Neural progenitor cell (in vitro differentiated cells): ENCODE data around the gene EDN1. TPM values are rescaled to one million over a fixed set of nuclear protein-coding genes. Genes with fewer than 3 reads are reported as not detected.
A peak's percentile ranks its signal among the peaks of the same experiment; 100 is the strongest.

ENCODE experiments used
- DNase-seq: peaks from one replicate; pipeline ENCODE4 v3.0.0-alpha.2; 2016; ENCODE audit warnings: low spot score
- H2AFZ ChIP-seq: fragments of 200-600 bp; sonication (generic); replicated peaks from 2 replicates; pipeline ENCODE4 v1.6.1; 2016; ENCODE audit warnings: antibody characterized with exemption
- H3F3A ChIP-seq: fragments of 200-600 bp; sonication (generic); 2 replicates; pipeline ENCODE4 v1.6.1; 2016; ENCODE audit warnings: antibody characterized with exemption, low read depth
- H3K27ac ChIP-seq: fragments of 200-600 bp; sonication (generic); 2 replicates; pipeline ENCODE4 v1.5.1; 2016; ENCODE audit warnings: mild to moderate bottlenecking
- H3K27me3 ChIP-seq: fragments of 200-600 bp; sonication (generic); 2 replicates; pipeline ENCODE4 v1.6.1; 2016; ENCODE audit warnings: mild to moderate bottlenecking, moderate library complexity
- H3K36me3 ChIP-seq: fragments of 200-600 bp; sonication (generic); 2 replicates; pipeline ENCODE4 v1.5.1; 2016
- H3K4me1 ChIP-seq: fragments of 200-600 bp; sonication (generic); 2 replicates; pipeline ENCODE4 v1.6.1; 2016; ENCODE audit warnings: mixed run types
- H3K4me2 ChIP-seq: fragments of 200-600 bp; sonication (generic); 2 replicates; pipeline ENCODE4 v1.6.1; 2016
- H3K4me3 ChIP-seq: fragments of 200-600 bp; sonication (generic); 2 replicates; pipeline ENCODE4 v1.5.1; 2016
- H3K79me2 ChIP-seq: fragments of 200-600 bp; sonication (generic); 2 replicates; pipeline ENCODE4 v1.6.1; 2016; ENCODE audit warnings: low read depth
- H3K9ac ChIP-seq: fragments of 200-600 bp; sonication (generic); 2 replicates; pipeline ENCODE4 v1.6.1; 2016
- H3K9me3 ChIP-seq: fragments of 200-600 bp; sonication (generic); 2 replicates; pipeline ENCODE4 v1.5.1; 2016; ENCODE audit warnings: low read depth
- H4K20me1 ChIP-seq: fragments of 200-600 bp; sonication (generic); 2 replicates; pipeline ENCODE4 v1.6.1; 2016; ENCODE audit warnings: low read depth
- H3K27ac Mint-ChIP-seq: 3 replicates; pipeline ENCODE4 v1.8.0; 2021; ENCODE audit warnings: mixed read lengths
- H3K27me3 Mint-ChIP-seq: 2 replicates; pipeline ENCODE4 v1.8.0; 2022; ENCODE audit warnings: low read depth, mild to moderate bottlenecking, inconsistent platforms, moderate library complexity, mixed read lengths; ENCODE audit not compliant: insufficient read depth
- H3K36me3 Mint-ChIP-seq: 3 replicates; pipeline ENCODE4 v1.8.0; 2021; ENCODE audit warnings: mixed read lengths
- H3K4me1 Mint-ChIP-seq: 3 replicates; pipeline ENCODE4 v1.8.0; 2021; ENCODE audit warnings: mixed read lengths
- H3K4me3 Mint-ChIP-seq: 3 replicates; pipeline ENCODE4 v1.8.0; 2021; ENCODE audit warnings: mild to moderate bottlenecking, moderate library complexity, mixed read lengths
- H3K9me3 Mint-ChIP-seq: 3 replicates; pipeline ENCODE4 v1.8.0; 2020; ENCODE audit warnings: mixed read lengths
- EZH2 ChIP-seq: fragments of 200-600 bp; sonication (generic); IDR thresholded peaks from 2 replicates; pipeline ENCODE4 v1.6.1; 2017; ENCODE audit warnings: antibody characterized with exemption, mild to moderate bottlenecking, moderate library complexity
- EZH2phosphoT487 ChIP-seq: fragments of 200-600 bp; sonication (generic); IDR thresholded peaks from 2 replicates; pipeline ENCODE4 v1.6.1; 2017; ENCODE audit warnings: antibody characterized with exemption
- total RNA-seq: library from RNA; depleted of rRNA; stranded (reverse); fragments of >200 nt; gene quantifications from 2 replicates; pipeline ENCODE4 v1.2.3, GENCODE V29; 2015; ENCODE audit warnings: low replicate concordance
- TF ChIP-seq, protein P1 (sequence below): fragments of 200-600 bp; sonication (generic); IDR thresholded peaks from 2 replicates; pipeline ENCODE4 v1.5.1; 2017; ENCODE audit warnings: antibody characterized with exemption, mild to moderate bottlenecking

The EDN1 gene
- total RNA-seq, 1 donor from 2014 or later, result 2.9 TPM

DNA sequence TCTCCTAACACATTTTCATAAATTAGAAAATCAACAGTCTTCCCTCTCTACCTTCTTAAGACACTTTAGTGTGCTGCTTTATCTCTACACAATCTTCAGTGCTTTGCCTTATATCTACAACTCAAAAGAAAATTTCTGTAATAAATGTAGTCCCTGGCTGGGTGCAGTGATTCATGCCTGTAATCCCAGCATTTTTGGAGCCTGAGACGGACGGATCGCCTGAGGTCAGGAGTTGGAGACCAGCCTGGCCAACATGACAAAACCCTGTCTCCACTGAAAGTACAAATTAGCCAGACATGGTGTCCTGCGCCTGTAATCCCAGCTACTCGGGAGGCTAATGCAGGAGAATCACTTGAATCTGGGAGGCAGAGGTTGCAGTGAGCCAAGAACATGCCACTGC lies 9.7 kb upstream of the EDN1 start:
- H4K20me1 ChIP-seq, result no peaks in the 10 kb centered on the region
- H3K4me3 ChIP-seq, result no peak overlapping the region
- H3K4me3 Mint-ChIP-seq, result no peak overlapping the region
- H3K4me2 ChIP-seq, result no peak overlapping the region
- DNase-seq, result no peak
- no peaks in the 10 kb centered on the region for H3K36me3 Mint-ChIP-seq
- no peak overlapping the region for H3K27ac Mint-ChIP-seq
- H3K9me3 ChIP-seq, result no peaks in the 10 kb centered on the region
- H3K9me3 Mint-ChIP-seq, result peaks cover 3% of the 10 kb centered on the region
- no peak overlapping the region for H2AFZ ChIP-seq
- no peak overlapping the region for H3K9ac ChIP-seq
- H3F3A ChIP-seq, result no peaks in the 10 kb centered on the region
- H3K4me1 ChIP-seq, result peaks cover 6% of the 10 kb centered on the region
- H3K27ac ChIP-seq, result no peak overlapping the region
- no peaks in the 10 kb centered on the region for H3K27me3 Mint-ChIP-seq
- H3K27me3 ChIP-seq, result no peaks in the 10 kb centered on the region
- H3K36me3 ChIP-seq, result no peaks in the 10 kb centered on the region
- H3K4me1 Mint-ChIP-seq, result peaks cover 13% of the 10 kb centered on the region
- TF ChIP-seq, protein P1, sequence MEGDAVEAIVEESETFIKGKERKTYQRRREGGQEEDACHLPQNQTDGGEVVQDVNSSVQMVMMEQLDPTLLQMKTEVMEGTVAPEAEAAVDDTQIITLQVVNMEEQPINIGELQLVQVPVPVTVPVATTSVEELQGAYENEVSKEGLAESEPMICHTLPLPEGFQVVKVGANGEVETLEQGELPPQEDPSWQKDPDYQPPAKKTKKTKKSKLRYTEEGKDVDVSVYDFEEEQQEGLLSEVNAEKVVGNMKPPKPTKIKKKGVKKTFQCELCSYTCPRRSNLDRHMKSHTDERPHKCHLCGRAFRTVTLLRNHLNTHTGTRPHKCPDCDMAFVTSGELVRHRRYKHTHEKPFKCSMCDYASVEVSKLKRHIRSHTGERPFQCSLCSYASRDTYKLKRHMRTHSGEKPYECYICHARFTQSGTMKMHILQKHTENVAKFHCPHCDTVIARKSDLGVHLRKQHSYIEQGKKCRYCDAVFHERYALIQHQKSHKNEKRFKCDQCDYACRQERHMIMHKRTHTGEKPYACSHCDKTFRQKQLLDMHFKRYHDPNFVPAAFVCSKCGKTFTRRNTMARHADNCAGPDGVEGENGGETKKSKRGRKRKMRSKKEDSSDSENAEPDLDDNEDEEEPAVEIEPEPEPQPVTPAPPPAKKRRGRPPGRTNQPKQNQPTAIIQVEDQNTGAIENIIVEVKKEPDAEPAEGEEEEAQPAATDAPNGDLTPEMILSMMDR, result no peak
- TF ChIP-seq EZH2phosphoT487 (no peak), EZH2 (no peak)
- no peaks in the 10 kb centered on the region for H3K79me2 ChIP-seq

DNA sequence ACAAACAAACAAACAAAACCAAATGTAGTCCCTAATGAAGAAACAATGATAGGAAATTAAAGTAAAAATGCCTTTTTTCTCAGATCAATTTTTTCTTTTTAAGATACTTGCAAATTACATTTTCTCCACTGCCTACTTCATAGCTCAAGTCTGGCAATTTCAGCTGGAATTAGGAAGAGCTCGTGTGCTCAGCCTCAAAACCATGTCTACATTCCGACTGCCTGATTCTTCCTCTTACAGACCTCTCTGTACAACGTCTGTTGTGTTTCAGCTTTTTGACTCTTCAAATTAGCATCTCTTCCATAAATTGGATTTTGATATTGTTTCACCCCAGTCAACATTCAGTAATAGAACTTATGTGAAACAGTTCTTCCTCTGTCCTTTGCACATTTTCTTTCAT lies 9.3 kb upstream of the EDN1 start:
- Mint-ChIP-seq H3K9me3 (peaks cover 3% of the 10 kb centered on the region), H3K27ac (no peak overlapping the region), H3K4me3 (no peak overlapping the region), H3K27me3 (no peaks in the 10 kb centered on the region), H3K4me1 (peaks cover 13% of the 10 kb centered on the region), H3K36me3 (no peaks in the 10 kb centered on the region)
- H3K4me2 ChIP-seq, result no peak overlapping the region
- no peaks in the 10 kb centered on the region for H3K27me3 ChIP-seq
- no peaks in the 10 kb centered on the region for H3F3A ChIP-seq
- peaks cover 6% of the 10 kb centered on the region for H3K4me1 ChIP-seq
- no peak overlapping the region for H2AFZ ChIP-seq
- no peak overlapping the region for H3K9ac ChIP-seq
- no peaks in the 10 kb centered on the region for H3K36me3 ChIP-seq
- TF ChIP-seq EZH2, result no peak
- no peak for TF ChIP-seq EZH2phosphoT487
- TF ChIP-seq, protein P1, result no peak
- no peaks in the 10 kb centered on the region for H3K79me2 ChIP-seq
- DNase-seq, result no peak
- H3K27ac ChIP-seq, result no peak overlapping the region
- H4K20me1 ChIP-seq, result no peaks in the 10 kb centered on the region
- no peak overlapping the region for H3K4me3 ChIP-seq
- H3K9me3 ChIP-seq, result no peaks in the 10 kb centered on the region

DNA sequence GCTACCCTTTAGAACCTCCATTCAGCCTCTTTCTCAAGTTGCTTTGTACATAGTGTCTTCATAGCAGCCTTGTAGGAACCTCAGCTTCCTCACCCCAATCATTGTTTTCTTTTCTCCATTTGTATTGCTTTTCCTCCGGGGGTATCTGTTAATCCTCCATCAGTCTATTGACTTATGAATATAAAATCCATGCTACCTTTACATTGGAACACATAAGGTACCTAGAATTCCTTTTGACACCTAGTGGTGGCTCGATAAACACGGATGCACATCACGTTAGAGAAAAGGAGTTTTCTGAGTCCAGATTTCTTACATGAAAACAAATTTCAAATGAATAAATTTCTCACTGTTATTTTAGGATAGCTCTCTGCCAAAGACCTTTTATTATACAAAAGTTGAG lies 6.3 kb upstream of the EDN1 start:
- Histone ChIP-seq H3K27ac (no peak overlapping the region), H4K20me1 (no peaks in the 10 kb centered on the region), H3K79me2 (no peaks in the 10 kb centered on the region), H3K4me1 (peaks cover 12% of the 10 kb centered on the region), H3K4me3 (no peak overlapping the region), H3K36me3 (no peaks in the 10 kb centered on the region), H3K4me2 (no peak overlapping the region), H3K27me3 (no peaks in the 10 kb centered on the region), H2AFZ (peak overlapping the region; percentile 37), H3K9me3 (no peaks in the 10 kb centered on the region), H3K9ac (no peak overlapping the region), H3F3A (no peaks in the 10 kb centered on the region)
- peaks cover 13% of the 10 kb centered on the region for H3K4me1 Mint-ChIP-seq
- no peak for DNase-seq
- H3K9me3 Mint-ChIP-seq, result no peaks in the 10 kb centered on the region
- H3K27ac Mint-ChIP-seq, result no peak overlapping the region
- no peaks in the 10 kb centered on the region for H3K27me3 Mint-ChIP-seq
- TF ChIP-seq, protein P1, result peak; percentile 27
- TF ChIP-seq EZH2 (no peak), EZH2phosphoT487 (no peak)
- no peaks in the 10 kb centered on the region for H3K36me3 Mint-ChIP-seq
- no peak overlapping the region for H3K4me3 Mint-ChIP-seq
